Activated naive CD8-positive, alpha-beta T cell treated with anti-CD3 and anti-CD28 coated beads, Interleukin-2, amount 50 U/mL, for 24 hours (primary cell): ENCODE results near the gene LIMS4.
A peak's percentile ranks its signal among the peaks of the same experiment; 100 is the strongest.
"Not testable (repeated sequence)": the region's sequence is repeated elsewhere in the genome, so short reads cannot be mapped to it uniquely, and the experiment has no call there.

ENCODE experiments used
- ATAC-seq: fragments of 150-1000 bp; cut with Tn5 transposase; one replicate; pipeline ENCODE4 v1.10.0; 2021
- DNase-seq: peaks from one replicate; pipeline ENCODE4 v3.0.0; 2021
- H3K27ac Mint-ChIP-seq: one replicate; pipeline ENCODE4 v1.8.0; 2021; ENCODE audit warnings: mild to moderate bottlenecking, mixed read lengths
- H3K27me3 Mint-ChIP-seq: one replicate; pipeline ENCODE4 v1.8.0; 2021; ENCODE audit warnings: mixed read lengths
- H3K36me3 Mint-ChIP-seq: one replicate; pipeline ENCODE4 v1.8.0; 2021; ENCODE audit warnings: low read depth, mixed read lengths
- H3K4me1 Mint-ChIP-seq: one replicate; pipeline ENCODE4 v1.8.0; 2021; ENCODE audit warnings: mixed read lengths
- H3K4me3 Mint-ChIP-seq: one replicate; pipeline ENCODE4 v1.8.0; 2021; ENCODE audit warnings: mild to moderate bottlenecking, moderate library complexity, mixed read lengths
- H3K9me3 Mint-ChIP-seq: one replicate; pipeline ENCODE4 v1.8.0; 2021; ENCODE audit warnings: mixed read lengths

LIMS4 gene

DNA sequence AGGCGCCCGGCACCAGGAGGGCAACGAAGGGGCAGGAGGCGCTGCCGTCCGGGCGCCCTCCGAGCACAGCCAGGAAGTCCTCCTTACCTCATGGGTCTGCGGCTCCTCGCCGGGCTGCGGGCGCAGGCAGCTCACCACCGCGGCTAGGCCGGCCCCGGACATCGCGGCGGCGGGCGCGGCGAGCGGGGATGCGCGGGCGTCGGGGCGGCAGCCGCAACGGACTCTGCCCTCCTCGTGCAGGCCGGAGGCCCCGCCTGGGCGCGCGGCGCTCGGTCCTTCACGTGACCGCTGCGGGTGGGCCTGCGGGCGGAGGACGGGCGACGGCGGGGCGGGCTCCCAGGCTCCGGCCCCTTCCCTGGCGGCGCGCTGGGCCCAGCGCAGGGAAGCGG is 49.0 kb downstream of the LIMS4 start:
- not testable (repeated sequence) for ATAC-seq, H3K36me3 Mint-ChIP-seq, H3K9me3 Mint-ChIP-seq, DNase-seq, H3K27me3 Mint-ChIP-seq, H3K4me3 Mint-ChIP-seq, H3K4me1 Mint-ChIP-seq, H3K27ac Mint-ChIP-seq

GRCh38 chr2:110422852-110423573 is 49.6 kb downstream of the LIMS4 start:
- ATAC-seq = peak; percentile 20
- not testable (repeated sequence) for H3K27ac Mint-ChIP-seq, DNase-seq, H3K9me3 Mint-ChIP-seq, H3K27me3 Mint-ChIP-seq, H3K4me1 Mint-ChIP-seq, H3K4me3 Mint-ChIP-seq, H3K36me3 Mint-ChIP-seq

DNA sequence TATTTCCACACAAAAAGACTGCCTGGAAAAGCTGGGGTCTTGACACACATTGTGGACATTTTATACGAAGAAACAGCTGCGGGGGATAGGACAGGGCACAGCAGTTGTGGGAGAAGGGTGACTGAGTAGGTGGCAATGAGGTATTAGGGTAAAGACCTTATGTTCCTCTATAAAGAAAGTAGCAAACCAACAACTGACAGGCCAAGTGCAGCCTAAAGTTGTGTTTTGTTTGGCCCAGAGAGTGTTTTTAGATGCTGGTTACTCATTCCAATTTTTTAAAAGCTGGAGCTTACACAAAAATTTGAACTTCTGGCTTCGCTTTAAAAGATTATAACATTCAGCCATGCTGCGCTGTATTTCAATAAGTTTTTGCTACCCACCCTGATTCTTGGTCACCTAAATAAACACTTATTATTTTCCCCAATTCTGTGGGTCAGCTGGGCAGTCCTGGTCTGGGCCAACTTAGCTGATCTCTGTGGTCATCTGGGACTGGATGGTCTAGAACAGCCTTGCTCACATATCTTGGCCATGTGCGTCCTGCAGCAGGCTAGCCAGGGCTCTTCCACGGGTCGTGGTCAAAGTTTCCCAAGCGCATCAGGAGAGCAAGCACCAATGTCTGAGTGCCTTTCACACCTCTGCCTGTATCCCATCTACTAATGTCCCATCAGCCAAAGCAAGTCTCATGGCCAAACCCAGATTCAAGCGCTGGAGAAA is 51.8 kb downstream of the LIMS4 start:
- H3K4me3 Mint-ChIP-seq, H3K4me1 Mint-ChIP-seq, DNase-seq, H3K36me3 Mint-ChIP-seq, H3K27me3 Mint-ChIP-seq, ATAC-seq, H3K9me3 Mint-ChIP-seq, H3K27ac Mint-ChIP-seq: not testable (repeated sequence)

GRCh38 chr2:110407142-110407541 is 65.5 kb downstream of the LIMS4 start:
- H3K4me3 Mint-ChIP-seq, H3K4me1 Mint-ChIP-seq, H3K36me3 Mint-ChIP-seq, H3K27ac Mint-ChIP-seq, ATAC-seq, DNase-seq, H3K27me3 Mint-ChIP-seq, H3K9me3 Mint-ChIP-seq: not testable (repeated sequence)

- not testable (repeated sequence) for H3K36me3 Mint-ChIP-seq, ATAC-seq, H3K4me3 Mint-ChIP-seq, H3K4me1 Mint-ChIP-seq, H3K27me3 Mint-ChIP-seq, H3K9me3 Mint-ChIP-seq, H3K27ac Mint-ChIP-seq, DNase-seq
These were observed 67.6 kb downstream of the LIMS4 start for GRCh38 chr2:110404988-110405387.

- not testable (repeated sequence) for DNase-seq, H3K4me3 Mint-ChIP-seq, ATAC-seq, H3K27ac Mint-ChIP-seq, H3K36me3 Mint-ChIP-seq, H3K4me1 Mint-ChIP-seq, H3K27me3 Mint-ChIP-seq, H3K9me3 Mint-ChIP-seq
These were observed 68.4 kb downstream of the LIMS4 start for GRCh38 chr2:110404246-110404645.

- not testable (repeated sequence) for H3K4me3 Mint-ChIP-seq, H3K27me3 Mint-ChIP-seq, H3K27ac Mint-ChIP-seq, H3K36me3 Mint-ChIP-seq, H3K9me3 Mint-ChIP-seq, H3K4me1 Mint-ChIP-seq, DNase-seq
- ATAC-seq = peak; percentile 71
These were observed 71.5 kb downstream of the LIMS4 start for GRCh38 chr2:110401001-110401618.

DNA sequence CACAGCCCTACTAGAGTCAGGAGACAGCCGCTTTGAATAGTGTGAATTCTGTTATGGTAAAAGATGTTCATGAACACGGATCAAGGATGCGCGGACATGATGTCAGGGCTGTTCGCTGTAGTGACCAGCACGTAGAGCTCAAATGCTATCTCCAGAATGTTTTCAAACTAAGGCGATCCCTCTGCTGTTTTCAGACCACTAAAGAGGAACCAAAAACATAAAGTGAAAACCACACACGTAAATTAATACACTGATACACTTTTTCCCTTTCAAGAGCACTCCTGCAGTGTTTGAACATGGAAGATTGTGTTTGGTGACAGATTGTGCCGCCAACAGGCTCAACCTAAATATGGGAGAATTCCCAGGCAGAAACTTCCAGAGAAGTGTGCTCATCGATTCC is 73.2 kb downstream of the LIMS4 start:
- not testable (repeated sequence) for H3K9me3 Mint-ChIP-seq, DNase-seq, H3K4me1 Mint-ChIP-seq, H3K4me3 Mint-ChIP-seq, H3K36me3 Mint-ChIP-seq, H3K27me3 Mint-ChIP-seq, H3K27ac Mint-ChIP-seq, ATAC-seq

DNA sequence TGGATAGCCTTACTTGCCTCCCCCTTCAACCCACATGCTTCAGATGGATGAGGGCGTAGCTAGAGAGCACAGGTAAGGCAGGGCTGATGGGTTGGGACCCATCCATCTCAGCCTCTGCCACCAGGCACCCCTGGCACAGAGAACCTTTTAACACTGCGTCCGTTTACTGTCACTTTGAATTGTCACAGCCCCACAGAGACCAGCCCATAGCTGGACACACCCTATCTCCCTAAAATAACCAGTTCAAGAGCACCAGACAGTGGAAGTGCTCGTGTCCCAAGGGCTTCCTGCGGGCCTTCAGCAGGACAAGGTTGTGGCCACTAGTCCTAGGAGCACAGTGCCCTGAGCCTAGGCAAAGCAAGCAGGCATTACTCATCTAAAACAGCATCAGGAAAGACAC is 76.6 kb downstream of the LIMS4 start:
- H3K4me1 Mint-ChIP-seq, H3K9me3 Mint-ChIP-seq, H3K27ac Mint-ChIP-seq, H3K27me3 Mint-ChIP-seq, ATAC-seq, H3K36me3 Mint-ChIP-seq, DNase-seq, H3K4me3 Mint-ChIP-seq: not testable (repeated sequence)
